GM15510 (cell line): ENCODE data around the gene RPL7A.

ENCODE experiments used
- POLR2A ChIP-seq: IDR thresholded peaks from 3 replicates; pipeline ENCODE4 v1.6.1; 2011; ENCODE audit warnings: borderline replicate concordance; ENCODE audit not compliant: insufficient read length; ENCODE audit errors: extremely low read depth

The RPL7A gene

GRCh38 chr9:133354766-133355165, 6.7 kb downstream of the RPL7A start:
- TF ChIP-seq POLR2A, result no peak

GRCh38 chr9:133355881-133356357, 7.9 kb downstream of the RPL7A start:
- no peak for TF ChIP-seq POLR2A

- TF ChIP-seq POLR2A, result peak; percentile 88
Observed at GRCh38 chr9:133356391-133357091, 8.5 kb downstream of the RPL7A start, which contains the start of the genes SURF1 and SURF2. SURF1 (minus strand) TSS chr9:133356487; CDS start chr9:133356453, 34 bp downstream. SURF2 (plus strand) TSS chr9:133356550; CDS start chr9:133356593, 43 bp downstream.

- TF ChIP-seq POLR2A, result no peak
Observed at GRCh38 chr9:133357656-133358055, 9.6 kb downstream of the RPL7A start.

- no peak for TF ChIP-seq POLR2A
Observed at GRCh38 chr9:133359399-133360175, 11.6 kb downstream of the RPL7A start.

- no peak for TF ChIP-seq POLR2A
Observed at GRCh38 chr9:133360400-133361393, 12.7 kb downstream of the RPL7A start.

- no peak for TF ChIP-seq POLR2A
Observed at GRCh38 chr9:133361507-133362092, 13.6 kb downstream of the RPL7A start.

GRCh38 chr9:133362359-133363044, 14.5 kb downstream of the RPL7A start:
- no peak for TF ChIP-seq POLR2A

GRCh38 chr9:133366435-133366834, 18.4 kb downstream of the RPL7A start:
- TF ChIP-seq POLR2A, result no peak

- no peak for TF ChIP-seq POLR2A
Observed at GRCh38 chr9:133367221-133367620, 19.2 kb downstream of the RPL7A start.

GRCh38 chr9:133367778-133368177, 19.8 kb downstream of the RPL7A start:
- no peak for TF ChIP-seq POLR2A

- TF ChIP-seq POLR2A, result no peak
Observed at GRCh38 chr9:133368249-133368881, 20.3 kb downstream of the RPL7A start.

- no peak for TF ChIP-seq POLR2A
Observed at GRCh38 chr9:133369422-133369821, 21.4 kb downstream of the RPL7A start.
